ENCODE results near the gene RSPO3. TPM values are rescaled to one million over a fixed set of nuclear protein-coding genes. Genes with fewer than 3 reads are reported as not detected.

Gene RSPO3
- polyA plus RNA-seq, 2 of the 4 experiments (the other 2 are of a cell fraction), result 32.4 to 128 TPM

- no peak overlapping the region for H3K4me2 ChIP-seq
- FAIRE-seq, result no peak
- no peak for TF ChIP-seq BCL3 (IDR thresholded peaks at IDR 0.05)
- TF ChIP-seq NFE2L2 (conservative IDR thresholded peaks at IDR 0.05; ENCODE audit: low read length), result no peak
- no peak for TF ChIP-seq BHLHE40 (IDR thresholded peaks at IDR 0.05; ENCODE audit: low read depth, low read length)
- no peak for TF ChIP-seq HOXB13 (CRISPR knock-in tag; IDR thresholded peaks at IDR 0.05; ENCODE audit: low read depth)
- no peak for TF ChIP-seq EHMT2 (IDR thresholded peaks at IDR 0.05; ENCODE audit: low read depth)
- TF ChIP-seq HOXA7 (CRISPR knock-in tag; IDR thresholded peaks at IDR 0.05), result no peak
- TF ChIP-seq SMC3 (IDR thresholded peaks at IDR 0.05), result no peak
- no peak for TF ChIP-seq TFCP2L1 (CRISPR knock-in tag; IDR thresholded peaks at IDR 0.05)
- TF ChIP-seq ESRRA (IDR thresholded peaks at IDR 0.05; ENCODE audit: borderline replicate concordance, low read length), result no peak
- TF ChIP-seq MAZ (IDR thresholded peaks at IDR 0.05; ENCODE audit: borderline replicate concordance, low read depth, low read length), result no peak
- TF ChIP-seq ATOH8 (CRISPR knock-in tag; IDR thresholded peaks at IDR 0.05; ENCODE audit: low read depth), result no peak
- TF ChIP-seq SREBF2 (IDR thresholded peaks at IDR 0.05), result no peak
- TF ChIP-seq CHD4 (IDR thresholded peaks at IDR 0.05; ENCODE audit: borderline replicate concordance), result no peak
- TF ChIP-seq NR3C1 (IDR thresholded peaks at IDR 0.05), result no peak
- TF ChIP-seq HMGXB4 (CRISPR knock-in tag; IDR thresholded peaks at IDR 0.05; ENCODE audit: borderline replicate concordance), result no peak
- no peak for TF ChIP-seq FOXS1 (CRISPR knock-in tag; IDR thresholded peaks at IDR 0.05)
- CTCF ChIA-PET, result interaction anchor here (1.2 kb wide), 1 partner anchor 8 kb away, joined by 3 read pairs; no protein-coding TSS in a partner anchor
- no peak for DNase-seq (ENCODE audit: low read depth in 1 of 2, low spot score in 1 of 2)
- 62% methylated on average over 3 of the region's 3 CpGs for WGBS (ENCODE audit: missing lambda C conversion rate)
- ATAC-seq, result no peak
- no peaks in the 10 kb centered on the region for H3K9me3 ChIP-seq
- POLR2A ChIA-PET, result no interaction called here
- H3K4me3 ChIP-seq, result no peak overlapping the region
- peaks cover 12% of the 10 kb centered on the region for H3K4me1 ChIP-seq
- no peak overlapping the region for H3K27ac ChIP-seq
Observed at GRCh38 chr6:127092466-127092865, 26.0 kb upstream of the RSPO3 start.

- Histone ChIP-seq H3K4me3 (no peak overlapping the region), H3K9me3 (no peaks in the 10 kb centered on the region), H3K27ac (no peak overlapping the region), H3K4me2 (no peak overlapping the region), H3K4me1 (peaks cover 14% of the 10 kb centered on the region)
- no peak for DNase-seq (ENCODE audit: low read depth in 1 of 2, low spot score in 1 of 2)
- ATAC-seq, result no peak
- no peak for FAIRE-seq
- POLR2A ChIA-PET, result no interaction called here
- no peak for TF ChIP-seq CTCF (IDR thresholded peaks at IDR 0.05)
- no peak for TF ChIP-seq NPAS2 (CRISPR knock-in tag; IDR thresholded peaks at IDR 0.05; ENCODE audit: borderline replicate concordance)
- no peak for TF ChIP-seq ESRRA (IDR thresholded peaks at IDR 0.05; ENCODE audit: borderline replicate concordance, low read length)
- no peak for TF ChIP-seq ZC3H11A (IDR thresholded peaks at IDR 0.05)
- TF ChIP-seq RAD21 (conservative IDR thresholded peaks at IDR 0.05 in 1 of 2, IDR thresholded peaks at IDR 0.05 in 1 of 2), result no peak
- TF ChIP-seq CHD4 (IDR thresholded peaks at IDR 0.05; ENCODE audit: borderline replicate concordance), result no peak
- TF ChIP-seq BHLHE40 (IDR thresholded peaks at IDR 0.05; ENCODE audit: low read depth, low read length), result no peak
- no peak for TF ChIP-seq USF2 (IDR thresholded peaks at IDR 0.05)
- TF ChIP-seq ATOH8 (CRISPR knock-in tag; IDR thresholded peaks at IDR 0.05; ENCODE audit: low read depth), result no peak
- TF ChIP-seq MAFK (IDR thresholded peaks at IDR 0.05; ENCODE audit: partially characterized antibody), result no peak
- TF ChIP-seq E2F6 (IDR thresholded peaks at IDR 0.05; ENCODE audit: borderline replicate concordance, low read depth), result no peak
- no peak for TF ChIP-seq HES2 (IDR thresholded peaks at IDR 0.05)
- TF ChIP-seq FOSB (CRISPR knock-in tag; IDR thresholded peaks at IDR 0.05), result no peak
- no peak for TF ChIP-seq NFE2L2 (conservative IDR thresholded peaks at IDR 0.05; ENCODE audit: low read length)
- TF ChIP-seq HOXB13 (CRISPR knock-in tag; IDR thresholded peaks at IDR 0.05; ENCODE audit: low read depth), result no peak
- no peak for TF ChIP-seq ZNF302 (CRISPR knock-in tag; IDR thresholded peaks at IDR 0.05)
- no peak for TF ChIP-seq MYC (IDR thresholded peaks at IDR 0.05; ENCODE audit: borderline replicate concordance, low read length)
- no peak for TF ChIP-seq RARB (CRISPR knock-in tag; IDR thresholded peaks at IDR 0.05)
- CTCF ChIA-PET, result no interaction called here
- WGBS (ENCODE audit: missing lambda C conversion rate), result 81% methylated on average over 1 of the region's 1 CpG
Observed at GRCh38 chr6:127094791-127095190, 23.7 kb upstream of the RSPO3 start.
